Neural cell (in vitro differentiated cells): ENCODE results near the gene LHFPL6.

ENCODE experiments used
- CTCF ChIP-seq: fragments of 450-650 bp; IDR thresholded peaks from 2 replicates; pipeline ENCODE4 v1.5.1; 2014; ENCODE audit warnings: antibody characterized with exemption, mild to moderate bottlenecking, moderate library complexity; ENCODE audit not compliant: poor library complexity, severe bottlenecking
- EP300 ChIP-seq: fragments of 450-650 bp; conservative IDR thresholded peaks from 2 replicates; pipeline ENCODE4 v1.6.1; 2014; ENCODE audit warnings: antibody characterized with exemption, mild to moderate bottlenecking, moderate library complexity; ENCODE audit not compliant: poor library complexity, severe bottlenecking
- EZH2 ChIP-seq: fragments of 200-600, 300-800 bp; shearing (Covaris generic), sonication (generic); IDR thresholded peaks from 2 replicates; pipeline ENCODE4 v1.6.1; 2014; ENCODE audit warnings: antibody characterized with exemption, low read length, borderline replicate concordance, mild to moderate bottlenecking; ENCODE audit not compliant: insufficient read depth, poor library complexity, severe bottlenecking
- POLR2AphosphoS5 ChIP-seq: IDR thresholded peaks from 2 replicates; pipeline ENCODE4 v1.6.1; 2012
- REST ChIP-seq: IDR thresholded peaks from 2 replicates; pipeline ENCODE4 v1.6.1; 2012; ENCODE audit warnings: borderline replicate concordance
- SMC3 ChIP-seq: fragments of 450-650 bp; conservative IDR thresholded peaks from 2 replicates; pipeline ENCODE4 v1.6.1; 2014; ENCODE audit warnings: antibody characterized with exemption, mild to moderate bottlenecking, moderate library complexity; ENCODE audit not compliant: poor library complexity
- TAF1 ChIP-seq: IDR thresholded peaks from 2 replicates; pipeline ENCODE4 v1.6.1; 2012; ENCODE audit warnings: low read depth

- TF ChIP-seq REST: no peak
- TF ChIP-seq CTCF: no peak
- TF ChIP-seq EZH2: no peak
- TF ChIP-seq SMC3: no peak
- no peak for TF ChIP-seq EP300
- no peak for TF ChIP-seq POLR2AphosphoS5
- no peak for TF ChIP-seq TAF1
Observed at GRCh38 chr13:39604756-39605155, 1.8 kb upstream of the LHFPL6 start.
